GM19043 (cell line): Measurements from ENCODE around the gene C9orf50.

ENCODE experiments used
- ATAC-seq: cut with Tn5 transposase; IDR thresholded peaks from one replicate; pipeline ENCODE4 v1.9.1; 2021; ENCODE audit warnings: low read depth; ENCODE audit not compliant: unreplicated experiment

Gene C9orf50

DNA sequence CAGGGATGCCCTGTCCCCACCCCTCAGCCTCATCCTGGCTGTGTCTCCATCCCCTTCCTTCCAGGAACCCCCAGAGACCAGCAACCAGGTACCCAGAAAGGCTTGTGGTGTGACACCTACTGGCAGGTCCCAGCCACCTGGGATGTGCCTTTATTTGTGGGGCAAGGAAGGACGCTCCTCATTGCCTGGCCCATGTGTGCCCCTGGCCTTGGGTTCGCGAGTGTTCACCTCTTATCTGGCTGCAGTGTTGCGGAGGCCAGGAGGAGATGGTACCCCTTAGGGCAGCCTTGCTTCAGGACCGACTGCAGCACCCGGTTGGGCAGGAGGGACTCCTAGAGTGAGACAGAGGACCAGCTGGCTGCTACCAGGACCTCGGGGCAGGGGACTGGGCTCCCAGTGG lies 8.8 kb downstream of the C9orf50 start:
- ATAC-seq, result no peak

DNA sequence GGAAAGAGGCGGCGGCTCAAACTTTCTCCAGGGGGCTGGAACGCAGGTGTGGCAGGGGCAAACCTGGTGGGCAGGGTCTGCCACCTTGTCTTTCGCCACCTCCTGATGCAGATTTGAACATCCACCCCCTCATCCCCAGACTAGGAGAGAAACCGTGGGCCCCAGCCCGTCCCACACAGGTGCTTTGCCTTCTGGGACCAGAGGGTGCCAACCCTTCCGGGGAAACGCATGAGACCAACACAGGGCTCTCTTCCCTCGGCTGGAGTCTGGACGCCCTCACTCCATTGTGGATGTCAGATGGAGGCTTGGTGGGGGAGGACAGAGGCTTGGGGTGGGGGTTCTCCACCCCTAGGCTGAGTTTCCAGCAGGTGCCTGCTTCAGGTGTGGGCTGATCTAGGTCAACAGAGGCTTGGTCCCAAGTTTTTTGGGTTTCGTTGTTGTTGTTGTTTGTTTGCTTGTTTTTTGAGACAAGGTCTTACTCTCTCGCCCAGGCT lies 9.5 kb downstream of the C9orf50 start:
- no peak for ATAC-seq

DNA sequence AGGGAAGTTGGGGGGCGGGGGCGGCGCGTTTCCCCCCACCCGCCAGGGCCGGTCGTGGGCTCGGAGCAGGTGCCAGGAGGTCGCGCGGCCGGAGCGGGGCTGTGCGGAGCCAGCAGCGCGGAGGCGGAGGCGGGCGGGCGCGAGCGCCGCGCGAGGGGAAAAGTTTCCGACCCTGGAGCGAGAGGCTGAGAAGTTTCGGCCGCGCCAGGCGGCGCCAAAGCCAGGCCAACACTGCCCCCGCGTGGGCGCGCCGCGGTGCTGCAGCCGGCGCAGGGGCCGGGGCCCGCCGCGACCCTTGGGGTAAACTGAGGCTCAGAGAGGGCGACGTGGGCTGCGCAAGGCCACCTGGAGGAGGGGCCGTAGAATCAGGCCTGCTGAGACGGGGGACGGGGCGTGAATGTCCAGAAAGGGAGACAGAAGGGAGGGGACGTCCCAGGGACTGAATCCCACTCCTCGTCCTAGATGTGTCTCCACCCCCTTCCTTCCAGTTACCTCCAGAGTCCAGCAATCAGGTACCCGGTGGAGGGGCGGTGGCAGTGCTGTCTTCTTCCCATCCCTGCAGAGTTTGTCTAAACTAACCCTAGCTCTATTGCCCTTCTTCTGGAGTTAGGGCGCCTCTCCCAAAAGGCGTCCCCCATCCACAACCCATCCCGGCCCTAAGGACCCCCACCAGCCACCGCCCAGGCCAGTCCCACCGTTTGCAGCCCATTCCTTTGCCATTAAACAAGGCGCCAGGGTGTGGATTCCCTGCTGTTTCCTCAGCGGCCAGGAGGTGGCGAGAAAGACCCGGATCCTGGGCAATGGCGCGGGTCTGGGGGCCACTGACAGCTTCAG lies 10.2 kb downstream of the C9orf50 start:
- no peak for ATAC-seq

DNA sequence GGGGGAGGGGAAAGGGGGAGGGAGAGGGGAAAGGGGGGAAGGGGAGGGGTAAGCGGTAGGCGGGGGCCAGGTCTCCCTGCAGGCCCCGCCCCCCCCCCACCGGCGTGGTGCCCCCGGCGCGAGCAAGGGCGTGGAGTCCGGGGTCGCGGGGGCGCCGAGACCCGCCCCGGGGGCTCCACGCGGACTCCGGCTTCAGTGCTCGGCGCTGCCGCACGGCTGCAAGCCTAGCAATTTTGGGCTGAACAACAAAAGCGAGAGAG lies 10.8 kb downstream of the C9orf50 start:
- no peak for ATAC-seq

DNA sequence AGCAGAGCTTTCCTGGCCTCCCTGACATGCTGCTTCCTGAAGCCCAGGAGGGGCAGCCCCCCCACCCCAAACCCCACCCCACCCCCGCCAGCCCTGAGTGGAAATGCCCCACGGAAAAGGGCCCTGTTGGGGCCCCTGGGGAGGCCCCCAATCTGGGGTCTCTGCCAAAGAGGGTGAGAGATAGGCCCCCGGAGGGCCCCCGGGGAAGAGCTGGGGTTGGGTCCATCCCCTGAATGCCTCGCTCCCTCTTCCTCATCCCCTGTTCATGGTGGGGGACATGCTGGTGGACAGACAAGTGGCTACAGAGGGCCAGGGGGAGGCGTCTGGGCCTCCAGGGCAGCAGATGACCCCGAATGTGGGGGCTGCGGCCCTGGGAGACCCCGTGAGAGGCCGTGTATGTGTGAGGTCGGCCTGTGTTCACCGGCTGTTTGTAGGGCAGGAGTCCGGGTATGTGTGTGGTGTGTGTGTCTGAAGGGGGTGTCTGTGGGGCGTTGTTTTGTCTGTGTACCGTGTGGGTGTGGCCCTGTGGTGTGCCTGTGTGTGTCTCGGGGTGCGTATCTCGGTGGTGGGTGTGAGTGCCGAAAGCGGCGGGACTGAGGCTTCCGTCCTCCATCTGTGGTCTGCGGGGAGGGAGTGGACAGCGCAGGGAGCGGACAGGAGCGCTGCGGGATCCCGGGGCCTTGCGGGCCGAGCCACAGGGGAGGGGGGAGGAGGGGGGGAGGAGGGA lies 11.3 kb downstream of the C9orf50 start:
- no peak for ATAC-seq

DNA sequence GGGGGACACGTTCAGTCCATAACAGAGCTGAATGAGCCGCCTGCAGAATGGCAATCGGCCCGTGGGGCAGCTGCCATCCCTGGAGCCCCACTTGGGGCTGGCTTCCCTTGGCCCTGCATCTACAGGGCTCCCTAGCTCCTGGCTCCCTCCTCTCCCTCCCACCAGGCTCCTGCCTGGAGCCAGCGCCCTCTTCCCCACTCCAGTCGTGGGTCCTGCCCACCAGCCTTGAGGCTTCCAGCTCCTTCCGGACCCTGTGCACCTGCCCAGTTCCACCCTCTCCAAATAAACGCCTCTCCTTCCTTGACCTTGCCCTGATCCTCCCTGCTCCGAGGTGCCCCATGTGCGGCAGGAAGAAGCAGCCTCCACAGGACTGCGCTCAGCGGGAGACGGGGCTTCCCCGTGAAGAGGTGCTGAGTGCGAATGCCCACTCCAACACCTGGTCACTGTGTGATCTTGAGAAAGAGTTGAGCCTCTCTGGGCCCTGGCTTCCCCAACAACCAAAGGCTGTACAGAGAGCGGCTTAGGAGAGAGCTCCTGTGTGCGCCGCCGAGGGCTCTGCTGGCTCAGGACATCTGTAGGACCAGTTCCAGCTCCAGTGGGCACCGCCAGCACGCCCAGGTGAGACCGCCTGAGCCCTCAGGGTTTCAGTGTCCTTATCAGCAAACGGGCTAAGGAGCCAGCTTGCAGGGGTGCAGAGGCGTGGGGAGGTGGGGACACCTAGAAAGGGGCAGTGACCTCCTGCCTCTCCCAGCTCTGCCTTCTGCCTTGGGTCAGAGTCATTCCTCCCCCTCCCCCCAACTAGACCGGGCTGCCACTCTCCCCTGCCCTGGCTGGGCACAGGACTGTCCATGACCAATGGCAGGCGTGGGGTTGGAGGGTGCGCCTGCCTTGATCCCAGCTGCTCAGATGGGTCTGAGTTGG lies 12.1 kb downstream of the C9orf50 start:
- no peak for ATAC-seq

DNA sequence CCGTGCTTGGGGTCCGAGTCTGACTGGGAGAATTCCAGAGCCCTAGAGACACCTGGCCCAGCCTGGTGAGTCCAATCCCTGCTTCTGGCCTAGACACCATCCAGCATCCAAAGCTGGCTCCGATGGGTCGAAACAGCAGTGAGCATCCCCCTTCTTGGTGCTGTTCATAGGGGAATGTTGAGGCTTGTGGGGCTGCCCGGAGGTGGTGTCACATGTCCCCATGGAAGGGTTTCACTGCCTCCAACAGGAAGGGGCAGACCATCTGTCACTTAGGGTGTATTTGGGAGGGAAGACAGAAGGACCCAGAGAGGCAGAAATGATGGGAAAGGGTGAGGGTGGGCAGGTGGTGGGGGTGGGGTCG lies 13.9 kb downstream of the C9orf50 start:
- ATAC-seq, result no peak

DNA sequence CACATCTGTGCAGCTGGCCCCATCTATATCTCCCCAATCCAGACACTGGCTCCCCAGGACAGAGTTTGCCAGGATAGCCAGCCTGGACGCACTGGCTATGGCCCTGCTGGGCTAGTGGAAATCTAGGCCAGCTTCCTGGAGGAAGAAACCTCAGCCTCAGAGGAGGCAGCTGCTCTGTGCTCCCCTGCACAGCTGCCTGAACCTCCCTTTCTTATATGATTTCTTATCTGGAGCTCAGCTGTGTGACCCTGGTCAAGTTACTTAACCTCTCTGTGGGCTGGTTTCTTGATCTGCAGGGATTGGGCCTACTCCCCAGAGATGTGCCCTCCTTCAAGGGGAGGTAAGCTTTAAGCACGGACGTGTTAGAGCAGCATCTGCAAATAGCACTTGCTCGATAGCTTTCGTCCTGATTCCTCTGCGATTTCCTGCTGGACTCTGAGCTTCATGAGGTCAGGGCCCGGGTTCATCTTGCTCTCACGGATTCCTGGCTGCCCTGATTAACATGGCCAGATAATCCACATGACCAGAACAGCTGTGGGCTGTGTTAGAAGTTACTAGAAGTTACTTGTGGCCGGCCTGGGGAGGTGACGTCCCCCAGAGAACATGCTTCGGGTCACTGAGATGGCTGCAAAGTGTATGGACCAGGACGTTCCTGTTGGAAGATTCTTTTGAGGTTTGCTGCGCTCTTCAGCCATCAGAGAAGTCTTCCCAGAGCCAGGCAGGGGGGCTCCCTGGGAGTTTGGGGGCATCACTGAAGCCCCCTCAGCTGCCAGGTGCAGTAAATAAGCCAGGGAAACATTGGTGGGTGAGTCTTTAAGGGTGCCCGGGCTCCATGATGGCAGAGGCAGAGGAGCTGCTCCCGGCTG lies 14.5 kb downstream of the C9orf50 start:
- ATAC-seq, result no peak

DNA sequence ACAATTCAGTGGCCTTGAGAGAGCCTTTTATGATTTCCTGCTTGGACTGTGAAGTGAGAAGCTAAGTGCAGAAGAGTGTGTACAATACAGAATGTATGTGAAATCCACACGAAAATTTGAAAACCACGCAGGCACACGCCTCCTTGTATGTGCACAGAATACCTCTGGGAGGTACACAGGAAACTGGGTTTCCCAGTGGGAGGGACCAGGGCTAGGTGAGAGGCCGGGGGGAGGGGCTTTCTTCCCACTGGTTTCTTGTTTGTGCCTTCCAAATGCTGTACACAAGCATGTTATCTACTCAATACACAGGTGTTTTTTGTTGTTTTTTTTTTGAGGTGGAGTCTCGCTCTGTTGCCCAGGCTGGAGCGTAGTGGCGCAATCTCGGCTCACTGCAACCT lies 16.1 kb downstream of the C9orf50 start:
- no peak for ATAC-seq

DNA sequence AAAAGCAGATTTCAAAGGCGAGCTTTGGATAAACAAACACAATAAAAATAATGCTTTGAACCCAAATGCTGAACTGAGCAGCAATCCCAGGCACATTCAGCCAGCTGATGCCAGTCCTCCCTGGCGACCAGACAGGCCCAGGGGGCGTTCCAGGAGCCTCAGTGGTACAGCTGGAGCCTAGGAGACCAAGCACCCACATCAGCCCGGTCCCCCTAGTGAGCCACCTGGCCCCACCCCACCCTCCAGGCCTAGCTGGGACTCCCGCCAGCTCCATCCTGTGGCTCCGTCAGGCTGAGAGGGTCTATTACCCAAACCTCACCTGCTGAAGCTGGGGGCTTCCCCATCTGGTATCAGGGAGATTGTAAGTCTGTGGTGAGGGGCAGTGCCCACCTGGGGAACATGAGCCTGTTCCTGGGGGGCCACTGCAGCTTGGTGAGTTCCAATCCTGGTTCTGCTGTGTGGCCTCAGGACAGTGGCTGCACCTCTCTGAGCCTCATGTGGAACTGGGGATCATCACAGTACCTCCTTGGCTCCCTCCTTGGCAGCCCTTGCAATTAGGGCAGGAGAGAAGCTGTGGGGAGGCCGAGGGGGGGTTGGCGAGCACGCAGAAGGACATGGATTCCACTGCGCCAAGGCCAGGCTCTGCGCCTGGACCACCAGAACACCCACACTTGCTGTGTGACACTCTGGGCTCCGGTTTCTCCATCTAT lies 16.7 kb downstream of the C9orf50 start:
- no peak for ATAC-seq

DNA sequence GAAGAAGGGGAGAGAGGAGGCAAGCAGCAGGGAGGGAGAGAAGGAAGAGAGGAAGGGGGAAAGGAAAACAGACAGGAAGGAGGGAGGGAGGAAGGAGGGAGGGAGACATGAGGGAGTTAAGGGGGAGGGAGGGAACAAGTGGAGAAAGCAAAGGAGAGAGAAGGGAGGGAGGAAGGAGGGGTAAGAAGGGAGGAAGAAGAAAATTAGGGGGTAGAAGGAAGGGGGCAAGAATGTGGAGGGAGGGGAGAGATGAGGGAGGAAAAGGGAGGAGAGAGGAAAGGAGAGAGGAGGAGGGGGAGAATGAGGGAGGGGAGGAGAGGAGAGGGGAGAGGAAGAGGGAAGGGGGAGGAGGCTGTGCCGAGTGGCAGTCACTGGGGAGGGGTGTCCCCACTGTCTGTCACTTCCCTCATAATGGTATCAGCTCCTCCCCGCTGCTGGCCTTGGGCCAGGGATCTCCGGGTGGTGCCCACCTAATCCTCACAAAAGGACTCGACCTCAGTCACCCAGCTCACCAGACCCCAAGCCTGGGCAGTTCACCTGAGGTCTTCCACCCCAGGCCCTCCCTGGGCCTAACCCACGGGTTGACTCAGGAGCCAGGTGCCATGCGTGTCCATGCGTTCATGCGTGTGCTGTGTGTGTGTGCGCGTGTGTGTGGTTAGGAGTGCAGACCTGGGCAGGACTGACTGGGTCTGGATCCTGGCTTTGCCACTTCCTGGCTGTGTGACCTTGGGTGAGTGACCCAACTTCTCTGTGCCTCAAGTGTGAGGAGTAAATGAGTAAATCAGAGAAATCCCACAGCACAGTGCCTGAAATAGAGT lies 18.1 kb downstream of the C9orf50 start:
- ATAC-seq, result no peak

DNA sequence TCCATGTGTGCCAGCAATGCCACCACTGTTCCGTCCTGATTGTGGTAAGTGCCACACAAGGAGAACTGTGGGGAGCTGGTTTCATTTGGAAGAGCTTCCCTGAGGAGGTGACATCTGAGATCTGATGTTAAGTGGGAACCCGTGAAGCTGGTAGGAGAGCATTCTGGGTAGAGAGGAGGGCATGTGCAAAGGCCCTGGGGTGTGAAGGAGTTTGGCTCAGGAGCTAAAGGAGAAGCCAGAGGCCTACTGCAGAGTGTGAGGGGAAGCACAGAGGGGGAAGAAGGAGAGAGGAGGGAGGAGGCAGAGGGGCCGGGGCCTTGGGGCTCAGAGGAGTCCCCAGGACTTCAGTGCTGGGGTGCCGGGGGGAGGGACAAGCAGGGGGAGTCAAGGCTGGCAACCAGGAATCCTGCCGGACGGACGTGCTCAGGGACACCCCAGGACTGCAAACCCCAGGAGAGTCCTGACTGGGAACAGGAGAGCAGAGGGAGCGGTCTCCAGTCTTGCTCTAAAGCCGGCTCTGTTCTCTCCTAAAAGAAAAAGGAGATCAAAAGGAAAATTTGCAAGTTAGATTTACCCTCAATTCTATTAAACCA lies 19.7 kb downstream of the C9orf50 start:
- no peak for ATAC-seq

DNA sequence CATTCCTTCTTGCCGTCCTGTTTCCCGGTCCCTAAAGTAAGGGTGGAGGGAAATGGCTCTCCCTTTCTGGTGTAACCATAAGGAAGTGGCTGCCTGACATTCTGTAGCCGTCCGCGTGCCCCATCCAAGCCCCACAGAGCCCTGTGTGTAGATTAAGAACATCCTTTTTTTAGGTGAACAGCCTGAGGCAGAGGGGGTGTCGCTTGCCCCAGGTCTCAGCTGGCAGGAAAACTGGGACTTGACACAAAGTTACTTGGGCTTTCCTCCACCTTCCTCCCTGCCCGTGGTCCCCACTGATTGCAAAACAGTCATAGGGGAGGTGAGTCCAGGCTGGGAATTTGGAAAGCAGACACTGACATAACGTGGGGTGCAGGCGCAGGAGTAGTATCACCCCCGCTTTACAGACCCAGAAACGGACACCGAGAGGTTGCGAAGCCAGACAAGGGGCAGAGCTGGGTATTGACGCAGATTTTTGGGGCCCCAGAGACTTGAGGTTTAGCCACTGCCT lies 22.8 kb downstream of the C9orf50 start:
- ATAC-seq, result no peak

DNA sequence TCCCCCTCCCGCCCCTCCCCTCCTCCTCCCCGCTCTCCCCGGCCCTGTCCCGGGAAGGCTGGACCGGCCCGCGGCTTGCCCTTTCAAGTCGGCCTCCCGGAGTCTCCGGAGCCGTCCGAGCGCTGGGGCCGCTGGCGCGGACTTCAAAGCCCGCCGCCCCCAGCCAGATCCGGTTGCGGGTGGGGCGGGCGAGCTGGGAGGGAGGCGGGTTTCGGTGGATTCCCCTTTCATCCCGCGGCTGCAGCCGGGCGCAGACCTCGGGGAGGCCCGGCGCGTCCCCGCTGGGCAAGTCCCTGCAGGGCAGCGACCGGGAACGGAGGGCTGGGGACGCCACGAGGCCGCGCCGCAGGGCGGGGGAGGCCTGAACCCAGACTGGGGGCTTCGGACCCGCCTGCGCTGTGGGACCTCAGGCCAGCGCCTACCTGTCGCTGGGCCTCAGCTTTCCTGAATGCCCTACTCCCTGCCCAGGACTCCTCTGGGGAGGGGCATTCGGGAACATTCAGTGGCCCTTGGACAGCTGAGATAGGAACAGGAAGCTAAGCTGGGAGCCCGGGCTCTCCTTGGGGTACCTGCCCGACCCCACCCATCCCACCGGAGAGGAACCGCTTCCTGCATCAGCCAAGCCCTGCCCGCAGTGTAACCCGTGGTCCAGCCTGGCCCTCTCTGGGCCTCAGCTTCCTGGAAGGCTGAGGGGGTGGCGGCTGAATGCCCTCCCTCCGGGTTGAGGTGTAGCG lies 23.4 kb downstream of the C9orf50 start:
- no peak for ATAC-seq

DNA sequence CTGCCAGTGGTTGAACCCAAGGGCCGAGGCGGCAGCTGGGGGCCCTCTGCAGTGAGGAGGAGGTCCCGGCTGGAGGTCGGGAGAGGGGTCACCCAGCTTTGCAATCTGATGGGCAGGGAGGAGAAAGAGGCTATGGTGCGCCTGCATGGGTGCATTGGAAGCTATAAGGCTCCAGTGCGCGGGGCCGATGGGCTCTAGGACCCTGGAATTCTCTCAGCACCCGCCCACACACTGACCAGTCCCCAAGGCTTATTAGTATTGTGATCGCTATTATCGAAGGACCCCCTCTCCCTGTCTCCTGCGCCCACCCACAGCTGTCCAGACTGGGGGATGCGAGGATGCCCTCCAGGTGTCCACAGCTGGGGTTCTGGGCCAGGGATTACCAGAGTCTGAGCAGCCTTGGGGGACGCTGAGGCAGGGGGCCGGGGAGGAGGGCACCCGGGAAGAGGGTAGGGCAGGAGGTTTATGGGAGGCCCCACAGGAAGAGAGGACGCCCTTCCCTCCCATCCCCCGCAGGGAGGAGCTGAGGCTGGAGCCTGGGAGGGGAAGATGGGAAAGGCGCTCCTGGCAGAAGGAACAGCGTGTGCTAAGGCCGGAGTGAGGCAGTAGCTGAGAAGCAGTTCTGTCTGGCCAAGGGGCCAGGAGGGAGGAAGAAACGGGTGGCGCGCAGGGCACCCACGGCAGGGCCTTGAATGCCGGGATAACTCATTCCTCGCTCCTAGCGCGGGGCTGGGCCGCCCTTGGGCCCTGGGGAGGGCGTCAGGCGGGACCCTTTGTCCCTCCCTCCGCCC lies 24.2 kb downstream of the C9orf50 start:
- ATAC-seq, result no peak

DNA sequence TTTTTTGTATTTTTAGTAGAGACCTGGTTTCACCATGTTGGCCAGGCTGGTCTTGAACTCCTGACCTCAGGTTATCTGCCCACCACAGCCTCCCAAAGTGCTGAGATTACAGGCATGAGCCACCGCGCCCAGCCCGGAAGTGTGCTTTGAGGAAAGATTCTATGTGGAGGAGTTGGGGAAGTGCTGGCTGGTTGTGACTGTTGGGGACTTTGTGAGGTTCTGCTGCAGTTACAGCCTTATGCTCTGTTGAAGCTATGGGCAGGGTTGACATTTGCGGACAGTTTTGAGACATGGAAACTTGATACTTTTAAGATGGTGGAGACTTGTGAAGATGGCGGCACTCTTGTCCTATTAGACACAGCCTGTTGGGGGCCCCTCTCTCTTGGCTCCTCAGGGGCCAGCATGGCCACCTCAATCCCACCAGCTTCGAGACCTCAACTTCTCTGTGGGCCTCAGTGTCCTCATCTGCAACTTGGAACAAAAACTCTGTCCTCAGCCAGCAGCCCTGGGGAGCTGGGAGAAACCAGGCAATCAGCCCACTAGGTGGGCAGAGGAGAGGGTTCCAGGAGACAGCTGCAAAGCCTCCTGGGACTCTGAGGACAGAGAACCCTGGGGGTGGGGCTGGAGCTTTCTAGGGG lies 24.9 kb downstream of the C9orf50 start:
- ATAC-seq, result no peak
